GM10266 (cell line): Measurements from ENCODE around the gene HPRT1.

Experiments used
- DNase-seq: peaks from one replicate; pipeline ENCODE4 v3.0.0; 2012; ENCODE audit errors: extremely low spot score
- TF ChIP-seq, protein P1 (sequence below): IDR thresholded peaks from 2 replicates; pipeline ENCODE4 v1.5.1; 2012; ENCODE audit warnings: mild to moderate bottlenecking, low read depth; ENCODE audit not compliant: control insufficient read depth, insufficient read depth; ENCODE audit errors: missing control alignments

HPRT1 gene

DNA sequence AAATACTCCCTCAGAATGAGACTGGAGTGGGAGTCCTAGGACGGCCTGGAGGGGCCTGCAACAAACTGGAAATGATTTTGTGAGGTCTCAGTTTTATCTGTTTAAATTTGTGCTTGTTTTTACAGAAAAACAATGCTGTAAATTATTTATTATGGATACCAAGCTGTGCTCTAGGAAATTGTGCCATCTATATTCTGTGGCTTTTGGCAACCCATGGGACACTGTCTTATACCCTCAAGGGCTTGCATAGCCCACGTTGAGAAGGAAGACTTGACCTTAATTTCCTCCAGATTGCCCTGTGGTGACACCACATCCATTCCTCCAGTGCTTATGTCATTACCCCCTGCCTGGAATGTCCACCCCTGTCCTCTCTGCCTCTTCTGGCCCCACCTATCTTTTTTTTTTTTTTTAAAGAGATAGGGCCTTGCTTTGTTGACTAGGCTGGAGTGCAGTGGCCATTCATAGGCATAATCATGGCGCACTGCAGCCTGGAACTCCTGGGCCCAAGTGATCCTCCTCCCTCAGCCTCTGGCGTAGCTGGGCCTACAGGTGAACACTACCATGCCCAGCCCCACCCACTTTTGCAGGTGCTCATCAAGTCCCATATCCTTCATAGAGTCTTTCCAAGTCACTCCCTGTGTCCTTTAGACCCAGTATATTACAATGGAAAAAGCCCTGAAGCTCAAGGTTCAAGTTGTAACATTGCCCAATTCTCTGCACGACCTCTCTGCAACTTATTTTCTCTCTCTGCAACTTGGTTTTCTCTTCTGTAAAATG, 77.4 kb downstream of the HPRT1 start:
- DNase-seq, result no peak
- TF ChIP-seq, protein P1, sequence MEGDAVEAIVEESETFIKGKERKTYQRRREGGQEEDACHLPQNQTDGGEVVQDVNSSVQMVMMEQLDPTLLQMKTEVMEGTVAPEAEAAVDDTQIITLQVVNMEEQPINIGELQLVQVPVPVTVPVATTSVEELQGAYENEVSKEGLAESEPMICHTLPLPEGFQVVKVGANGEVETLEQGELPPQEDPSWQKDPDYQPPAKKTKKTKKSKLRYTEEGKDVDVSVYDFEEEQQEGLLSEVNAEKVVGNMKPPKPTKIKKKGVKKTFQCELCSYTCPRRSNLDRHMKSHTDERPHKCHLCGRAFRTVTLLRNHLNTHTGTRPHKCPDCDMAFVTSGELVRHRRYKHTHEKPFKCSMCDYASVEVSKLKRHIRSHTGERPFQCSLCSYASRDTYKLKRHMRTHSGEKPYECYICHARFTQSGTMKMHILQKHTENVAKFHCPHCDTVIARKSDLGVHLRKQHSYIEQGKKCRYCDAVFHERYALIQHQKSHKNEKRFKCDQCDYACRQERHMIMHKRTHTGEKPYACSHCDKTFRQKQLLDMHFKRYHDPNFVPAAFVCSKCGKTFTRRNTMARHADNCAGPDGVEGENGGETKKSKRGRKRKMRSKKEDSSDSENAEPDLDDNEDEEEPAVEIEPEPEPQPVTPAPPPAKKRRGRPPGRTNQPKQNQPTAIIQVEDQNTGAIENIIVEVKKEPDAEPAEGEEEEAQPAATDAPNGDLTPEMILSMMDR, result no peak

DNA sequence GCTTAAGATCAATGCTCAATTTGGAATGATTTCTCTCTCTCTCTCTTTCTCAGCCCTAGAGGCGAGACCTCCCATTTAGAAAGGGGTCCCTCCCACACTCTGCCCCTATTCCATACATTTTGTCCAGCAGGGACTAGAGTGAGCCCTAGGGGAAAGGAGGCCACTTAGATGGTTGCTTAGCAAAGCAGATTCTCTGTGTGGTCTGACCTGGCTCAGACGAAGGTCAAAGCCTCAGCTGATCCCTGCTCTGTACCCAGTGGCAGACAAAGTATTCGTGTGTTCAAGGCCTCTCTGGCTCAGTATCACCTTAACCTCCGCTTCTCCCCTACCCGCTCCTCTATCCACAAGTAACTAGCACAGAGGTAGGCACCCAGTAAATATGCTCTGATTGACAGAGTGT, 78.4 kb downstream of the HPRT1 start:
- TF ChIP-seq, protein P1, result no peak
- DNase-seq, result no peak

DNA sequence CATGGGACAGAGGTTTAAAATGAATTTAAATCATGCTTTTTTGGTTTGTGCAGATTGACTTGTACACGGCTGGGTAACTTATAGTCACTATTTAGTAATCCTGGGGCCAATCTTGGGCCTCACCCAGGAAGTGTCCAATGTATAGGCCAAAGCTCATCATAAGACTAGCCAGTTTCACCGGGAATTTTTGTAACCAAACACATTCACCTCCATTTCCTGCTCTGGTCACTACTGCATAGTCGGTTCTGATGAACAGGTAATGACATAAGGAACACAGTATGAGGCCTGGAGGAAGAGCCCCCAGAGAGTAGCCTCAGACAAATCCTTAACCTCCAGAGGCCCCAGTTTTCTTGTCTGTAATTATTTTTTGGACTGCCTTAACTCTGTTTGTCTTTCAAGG, 81.9 kb downstream of the HPRT1 start:
- DNase-seq, result no peak
- TF ChIP-seq, protein P1, result no peak

DNA sequence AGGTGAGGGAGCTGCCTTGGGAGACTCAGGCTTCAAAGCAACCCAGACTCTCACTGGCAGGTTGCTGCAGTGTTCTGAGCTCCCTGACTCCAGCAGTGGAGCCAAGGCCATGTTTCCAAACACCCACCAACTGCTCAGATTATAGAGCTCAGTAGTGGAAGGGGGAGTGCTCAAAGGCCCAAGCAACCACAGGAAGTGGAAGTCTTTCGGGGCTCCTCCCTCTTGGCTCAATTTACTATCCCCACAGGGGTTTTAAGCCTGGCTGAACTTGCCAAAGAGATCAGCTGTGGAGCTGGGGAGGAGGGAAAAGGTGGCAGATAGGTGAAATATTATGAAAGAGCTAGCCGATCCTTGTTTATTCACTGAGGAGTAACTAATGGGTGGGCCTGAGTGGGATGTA, 82.5 kb downstream of the HPRT1 start:
- no peak for DNase-seq
- TF ChIP-seq, protein P1, result no peak

DNA sequence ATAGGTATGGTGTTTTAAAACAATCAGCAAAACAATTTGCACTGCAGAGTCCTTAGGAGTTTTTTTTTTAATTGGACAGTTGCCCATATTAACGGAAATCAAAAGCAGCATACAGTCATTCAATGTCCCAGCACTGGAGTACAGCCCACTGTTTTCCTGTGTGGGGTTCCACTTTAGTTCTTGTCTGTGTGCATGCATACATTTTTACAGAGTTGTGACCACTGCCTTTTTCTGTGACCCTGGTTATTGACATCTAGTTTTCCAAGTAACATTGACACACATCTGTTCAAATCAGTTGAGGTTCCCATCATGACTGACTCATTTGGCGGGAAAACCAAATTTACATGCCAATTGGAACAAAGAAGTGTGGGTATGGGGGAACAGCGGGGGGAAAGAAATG, 83.3 kb downstream of the HPRT1 start:
- TF ChIP-seq, protein P1, result no peak
- no peak for DNase-seq

DNA sequence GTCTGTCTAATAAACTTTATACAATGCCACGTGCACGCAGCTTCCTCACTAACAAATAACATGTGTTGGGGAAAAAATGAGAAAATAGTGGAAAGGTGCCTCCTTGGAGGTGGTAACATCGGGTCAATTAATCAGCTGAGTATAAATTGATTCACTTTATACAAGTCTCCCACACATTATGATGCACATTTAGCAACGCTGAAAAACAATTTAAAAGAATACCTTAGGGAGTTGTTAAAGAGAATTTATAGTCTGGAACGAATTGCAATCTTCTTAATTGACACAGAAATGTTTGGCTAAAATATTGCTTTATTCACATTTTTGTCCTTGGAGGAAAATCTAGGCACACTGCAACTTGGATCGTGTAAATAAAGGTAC, 84.2 kb downstream of the HPRT1 start:
- TF ChIP-seq, protein P1, result no peak
- no peak for DNase-seq

DNA sequence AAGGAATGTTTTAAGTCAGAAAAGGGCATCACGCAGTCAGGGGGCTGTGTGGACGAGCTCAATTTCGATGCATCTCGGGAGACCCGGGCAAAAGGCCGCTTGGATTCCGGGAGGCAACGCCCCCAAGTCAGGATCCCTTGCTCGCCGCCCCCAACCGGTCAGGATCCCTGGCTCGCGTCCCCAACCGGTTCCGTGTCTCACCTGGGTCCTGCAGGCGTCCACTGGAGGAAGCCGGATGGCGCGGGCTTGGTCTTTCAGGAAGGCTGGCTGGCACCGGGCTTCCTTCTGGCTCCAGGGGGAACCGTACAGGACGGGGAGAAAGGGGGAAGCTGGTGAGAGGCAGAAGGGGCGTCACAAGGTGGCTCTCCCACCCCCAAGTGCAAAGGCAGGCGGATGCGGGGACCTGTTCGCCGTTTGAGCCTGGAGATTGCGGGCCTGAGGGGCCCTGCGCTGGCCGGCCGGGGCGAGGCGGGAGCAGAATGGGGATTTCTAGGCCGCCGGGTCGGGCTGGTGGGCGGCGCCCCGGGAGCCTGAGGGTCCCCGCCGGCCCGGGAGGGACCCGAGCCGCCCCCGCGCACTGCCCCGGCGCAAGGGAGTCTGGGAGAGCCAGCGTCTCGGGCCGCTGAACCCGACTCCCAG, 84.7 kb downstream of the HPRT1 start:
- DNase-seq, result no peak
- TF ChIP-seq, protein P1, result no peak
